Natural killer cell (primary cell): Measurements from ENCODE around the gene MLST8. TPM values are rescaled to one million over a fixed set of nuclear protein-coding genes. Genes with fewer than 3 reads are reported as not detected.

ENCODE experiments used
- ATAC-seq, 3 donors: fragments of 150-1000 bp in 2 of 3; fragments of 200-7000 bp in 1 of 3; cut with Tn5 transposase; 1 replicate in 1 of 3; 2 replicates in 2 of 3; pipeline ENCODE4 v1.10.0; 2021; ENCODE audit warnings: mild to moderate bottlenecking in 2 of 3, moderate library complexity in 2 of 3
- DNase-seq, 2 donors: peaks; one replicate each; pipeline versions ENCODE4 v3.0.0 to v3.0.0-alpha.2; 2013 to 2021; ENCODE audit warnings: mixed read lengths in 1 of 2
- H3K27ac ChIP-seq: one replicate; pipeline ENCODE4 v1.5.1; 2013; ENCODE audit warnings: mild to moderate bottlenecking, low read length
- H3K27me3 ChIP-seq: one replicate; pipeline ENCODE4 v1.6.1; 2013; ENCODE audit warnings: low read length; ENCODE audit not compliant: control insufficient read depth, insufficient read depth
- H3K36me3 ChIP-seq: one replicate; pipeline ENCODE4 v1.6.1; 2013; ENCODE audit warnings: low read length; ENCODE audit not compliant: control insufficient read depth, insufficient read depth
- H3K4me1 ChIP-seq: one replicate; pipeline ENCODE4 v1.6.1; 2013; ENCODE audit warnings: low read length; ENCODE audit not compliant: control insufficient read depth, insufficient read depth
- H3K4me3 ChIP-seq: one replicate; pipeline ENCODE4 v1.5.1; 2013; ENCODE audit warnings: low read length
- H3K9me3 ChIP-seq: one replicate; pipeline ENCODE4 v1.6.1; 2013; ENCODE audit warnings: low read length; ENCODE audit not compliant: control insufficient read depth, insufficient read depth
- H3K27ac Mint-ChIP-seq, 2 donors: one replicate each; pipeline ENCODE4 v1.8.0; 2022; ENCODE audit warnings: mild to moderate bottlenecking in 2 of 2, mixed read lengths in 2 of 2, moderate library complexity in 1 of 2
- H3K27me3 Mint-ChIP-seq, 2 donors: one replicate each; pipeline ENCODE4 v1.8.0; 2022; ENCODE audit warnings: low read depth in 2 of 2, mixed read lengths in 2 of 2
- H3K36me3 Mint-ChIP-seq: one replicate; pipeline ENCODE4 v1.8.0; 2022; ENCODE audit warnings: mixed read lengths
- H3K4me1 Mint-ChIP-seq, 2 donors: one replicate each; pipeline ENCODE4 v1.8.0; 2022; ENCODE audit warnings: mixed read lengths in 2 of 2
- H3K4me3 Mint-ChIP-seq: one replicate; pipeline ENCODE4 v1.8.0; 2022; ENCODE audit warnings: mild to moderate bottlenecking, moderate library complexity, mixed read lengths
- H3K9me3 Mint-ChIP-seq, 2 donors: one replicate each; pipeline ENCODE4 v1.8.0; 2022; ENCODE audit warnings: mixed read lengths in 2 of 2
- WGBS: methylation state at CpG from one replicate; pipeline ENCODE4 v1.1.7; 2013; ENCODE audit warnings: missing lambda C conversion rate; ENCODE audit not compliant: insufficient coverage; 5-methylcytosine and 5-hydroxymethylcytosine counted together
- intact Hi-C: fragments of 100-400 bp; cut with micrococcal nuclease; formaldehyde crosslinking; loops from one replicate; pipeline ENCODE4 v1.14.2; 2022
- total RNA-seq, 4 donors: library from RNA; stranded (reverse); fragments of 120-200 nt in 1 of 4; gene quantifications; one replicate each; pipeline versions ENCODE4 v1.2.3 to v1.2.4, GENCODE V29; 2013 to 2022
- TF ChIP-seq, protein P1 (sequence below): fragments of 200-600 bp; IDR thresholded peaks from one replicate; pipeline ENCODE4 v1.8.0; 2022; ENCODE audit warnings: antibody characterized with exemption

Gene MLST8
- total RNA-seq, 3 donors from 2014 or later (not counting 1 experiment from before 2014, with no cell fraction given): 19.7 to 30.2 (median 27.8) TPM

DNA sequence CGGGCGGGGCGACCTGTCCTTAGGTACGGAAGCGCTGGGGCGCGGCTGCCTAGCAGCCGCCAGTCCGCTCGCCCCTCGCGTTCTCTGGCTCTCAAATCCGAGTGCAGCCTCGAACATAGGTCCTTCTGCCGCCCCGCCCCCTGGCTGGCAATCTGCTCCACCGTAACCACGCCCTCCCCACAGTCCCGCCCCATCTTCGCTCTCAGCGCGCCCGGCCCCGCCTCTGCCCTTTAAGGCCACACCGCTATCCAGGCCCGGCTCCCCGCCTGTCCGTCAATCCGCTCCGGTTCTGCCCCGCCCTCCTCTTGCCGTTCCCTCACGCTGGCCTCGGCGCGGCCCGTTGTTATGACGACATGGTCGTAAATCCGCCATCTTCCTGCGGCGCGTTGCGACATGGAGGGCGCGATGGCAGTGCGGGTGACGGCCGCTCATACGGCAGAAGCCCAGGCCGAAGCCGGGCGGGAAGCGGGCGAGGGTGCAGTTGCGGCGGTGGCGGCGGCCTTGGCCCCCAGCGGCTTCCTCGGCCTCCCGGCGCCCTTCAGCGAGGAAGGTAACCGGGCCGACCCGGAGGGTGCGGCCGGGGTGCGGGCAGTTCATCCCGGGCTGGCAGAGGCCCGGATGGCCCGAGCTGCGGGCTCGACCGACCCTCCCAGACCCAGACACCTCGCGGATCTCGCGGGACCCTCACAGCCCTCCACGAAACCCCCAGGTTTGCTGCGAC is 18.1 kb downstream of the MLST8 start, which contains the start of gene E4F1:
TSS of gene E4F1 (plus strand) at position 371 of the 721 bp plus-strand sequence. CDS start at position 394, 23 bp downstream.
- peak within 1 kb of the TSS; percentile 87 for H3K4me3 Mint-ChIP-seq
- peak within 1 kb of the TSS; percentile 82 for H3K27ac ChIP-seq
- ATAC-seq: peak; percentile 97 to 100 (median 97)
- H3K27me3 ChIP-seq: no peaks in the 10 kb centered on the region
- no peaks in the 10 kb centered on the region for H3K36me3 Mint-ChIP-seq
- intact Hi-C loops: loop anchor here (1.0 to 5.0 kb wide), 2 partner anchors 28 to 44 kb away; partner anchors contain the start of genes ECI1 and RNPS1
- DNase-seq: peak; percentile 96 to 99
- WGBS: under 1% methylated on average over 82 of the region's 82 CpGs
- TF ChIP-seq, protein P1, sequence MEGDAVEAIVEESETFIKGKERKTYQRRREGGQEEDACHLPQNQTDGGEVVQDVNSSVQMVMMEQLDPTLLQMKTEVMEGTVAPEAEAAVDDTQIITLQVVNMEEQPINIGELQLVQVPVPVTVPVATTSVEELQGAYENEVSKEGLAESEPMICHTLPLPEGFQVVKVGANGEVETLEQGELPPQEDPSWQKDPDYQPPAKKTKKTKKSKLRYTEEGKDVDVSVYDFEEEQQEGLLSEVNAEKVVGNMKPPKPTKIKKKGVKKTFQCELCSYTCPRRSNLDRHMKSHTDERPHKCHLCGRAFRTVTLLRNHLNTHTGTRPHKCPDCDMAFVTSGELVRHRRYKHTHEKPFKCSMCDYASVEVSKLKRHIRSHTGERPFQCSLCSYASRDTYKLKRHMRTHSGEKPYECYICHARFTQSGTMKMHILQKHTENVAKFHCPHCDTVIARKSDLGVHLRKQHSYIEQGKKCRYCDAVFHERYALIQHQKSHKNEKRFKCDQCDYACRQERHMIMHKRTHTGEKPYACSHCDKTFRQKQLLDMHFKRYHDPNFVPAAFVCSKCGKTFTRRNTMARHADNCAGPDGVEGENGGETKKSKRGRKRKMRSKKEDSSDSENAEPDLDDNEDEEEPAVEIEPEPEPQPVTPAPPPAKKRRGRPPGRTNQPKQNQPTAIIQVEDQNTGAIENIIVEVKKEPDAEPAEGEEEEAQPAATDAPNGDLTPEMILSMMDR: no peak
- peak within 1 kb of the TSS; percentile 63 to 88 for H3K27ac Mint-ChIP-seq
- no peaks in the 10 kb centered on the region for H3K9me3 Mint-ChIP-seq
- no peaks in the 10 kb centered on the region for H3K27me3 Mint-ChIP-seq
- peaks cover 0 to 24% of the 10 kb centered on the region in 2 donors for H3K4me1 Mint-ChIP-seq
- H3K36me3 ChIP-seq: peaks cover 7% of the 10 kb centered on the region
- peaks cover 22% of the 10 kb centered on the region for H3K4me1 ChIP-seq
- no peaks in the 10 kb centered on the region for H3K9me3 ChIP-seq
- peak within 1 kb of the TSS; percentile 97 for H3K4me3 ChIP-seq

DNA sequence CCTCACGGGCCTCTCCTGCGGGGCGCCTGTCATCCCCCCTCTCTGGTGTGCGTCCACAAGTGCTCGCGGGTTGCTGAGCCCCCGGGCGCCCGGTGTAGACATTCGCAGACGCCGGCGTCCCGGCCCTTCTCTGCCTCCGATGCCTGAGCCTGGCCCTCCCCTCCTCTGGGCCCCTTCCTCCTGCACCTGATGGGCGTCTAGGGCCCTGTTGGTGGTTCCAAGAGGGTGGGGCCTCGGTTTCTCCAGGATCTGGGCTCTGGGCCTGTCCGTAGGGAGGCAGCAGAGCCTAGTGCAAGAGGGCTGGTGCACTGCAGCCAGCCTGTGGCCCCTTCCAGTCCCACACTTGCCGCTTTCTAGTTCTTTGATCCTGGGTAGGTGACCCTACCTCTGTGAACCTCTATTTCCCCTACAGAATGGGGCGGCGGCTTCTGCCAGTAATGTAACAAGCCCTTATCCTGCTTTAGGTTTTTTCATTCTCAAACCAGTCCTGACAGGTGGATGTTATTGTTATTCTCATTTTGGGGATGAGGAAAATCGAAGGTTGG is 18.8 kb downstream of the MLST8 start:
- H3K27me3 ChIP-seq: no peaks in the 10 kb centered on the region
- H3K36me3 Mint-ChIP-seq: no peaks in the 10 kb centered on the region
- peak overlapping the region; percentile 87 for H3K4me3 Mint-ChIP-seq
- no peaks in the 10 kb centered on the region for H3K9me3 Mint-ChIP-seq
- no peaks in the 10 kb centered on the region for H3K27me3 Mint-ChIP-seq
- H3K36me3 ChIP-seq: peaks cover 14% of the 10 kb centered on the region
- intact Hi-C loops: loop anchor here (1.0 to 5.0 kb wide), 2 partner anchors 27 to 43 kb away; partner anchors contain the start of genes ECI1 and RNPS1
- H3K4me1 Mint-ChIP-seq: peaks cover 0 to 24% of the 10 kb centered on the region in 2 donors
- peaks cover 22% of the 10 kb centered on the region for H3K4me1 ChIP-seq
- 4% methylated on average over 22 of the region's 22 CpGs for WGBS
- TF ChIP-seq, protein P1: no peak
- ATAC-seq (peak; percentile 6 to 9 (median 7)), DNase-seq (peak in 1 of 2 donors; percentile 45)
- H3K4me3 ChIP-seq: peak overlapping the region; percentile 97
- H3K27ac ChIP-seq: peak overlapping the region; percentile 82
- peak overlapping the region; percentile 63 to 88 for H3K27ac Mint-ChIP-seq
- H3K9me3 ChIP-seq: no peaks in the 10 kb centered on the region

DNA sequence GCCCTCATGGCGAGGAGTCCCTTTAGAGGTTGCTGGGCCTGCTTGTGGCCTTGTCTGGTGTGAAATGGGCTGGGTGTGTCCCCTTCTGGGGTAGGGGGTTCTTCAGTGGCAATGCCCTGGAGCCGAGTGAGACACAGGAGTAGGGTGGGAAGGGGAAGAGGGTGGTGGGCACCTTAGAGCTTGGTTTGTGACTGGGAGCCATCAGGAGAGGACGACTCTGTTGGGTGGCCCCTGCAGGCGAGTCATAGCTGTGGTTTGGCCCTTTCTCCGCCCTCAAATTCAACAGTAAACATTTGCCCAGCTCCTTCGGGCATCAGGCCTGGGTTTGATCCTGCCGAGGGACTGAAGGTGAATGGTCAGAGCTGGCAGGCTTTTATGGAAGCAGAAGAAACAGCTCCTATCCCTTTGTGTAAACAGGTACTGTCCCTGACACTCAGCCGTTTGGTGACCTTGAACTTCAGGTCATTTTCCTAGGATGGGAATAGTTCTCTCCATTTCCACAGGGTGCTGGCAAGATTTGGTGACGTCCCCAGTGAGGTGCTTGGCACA is 21.1 kb downstream of the MLST8 start:
- TF ChIP-seq, protein P1: no peak
- 77% methylated on average over 9 of the region's 9 CpGs for WGBS
- Histone ChIP-seq H3K4me1 (peaks cover 22% of the 10 kb centered on the region), H3K9me3 (no peaks in the 10 kb centered on the region), H3K27me3 (no peaks in the 10 kb centered on the region), H3K27ac (no peak overlapping the region), H3K4me3 (no peak overlapping the region), H3K36me3 (peaks cover 31% of the 10 kb centered on the region)
- no peaks in the 10 kb centered on the region for H3K27me3 Mint-ChIP-seq
- H3K4me1 Mint-ChIP-seq: peaks cover 0 to 24% of the 10 kb centered on the region in 2 donors
- peak overlapping the region; percentile 35 for H3K4me3 Mint-ChIP-seq
- no peaks in the 10 kb centered on the region for H3K9me3 Mint-ChIP-seq
- H3K36me3 Mint-ChIP-seq: no peaks in the 10 kb centered on the region
- no peak for ATAC-seq
- DNase-seq: no peak
- H3K27ac Mint-ChIP-seq: no peak overlapping the region
- intact Hi-C loops: no loop called here
